H1 (cell line): ENCODE measurements around the gene GSK3B. TPM values are rescaled to one million over a fixed set of nuclear protein-coding genes. Genes with fewer than 3 reads are reported as not detected.

ENCODE experiments used
- CTCF ChIA-PET: fragments of 300-600 bp; sonication (Branson Sonifier 250); formaldehyde crosslinking; loops from one replicate; lab custom pipeline; 2021; ENCODE audit not compliant: partially characterized antibody; lab: Charles Lee
- POLR2A ChIA-PET: fragments of 300-600 bp; sonication (Branson Sonifier 250); formaldehyde crosslinking; loops from one replicate; lab custom pipeline; 2021; ENCODE audit warnings: inconsistent platforms; ENCODE audit not compliant: partially characterized antibody; lab: Charles Lee
- DNase-seq, 2 experiments: peaks; one replicate each; pipeline versions ENCODE4 v3.0.0 to v3.0.0-alpha.2; 2010 to 2022; ENCODE audit warnings: low spot score in 2 of 2, low read depth in 1 of 2, mixed read lengths in 1 of 2
- FAIRE-seq: peaks from 2 replicates; lab custom pipeline; 2011; peaks lifted over from hg19 to GRCh38; lab: Jason Lieb, UNC
- H2AFZ ChIP-seq: 2 replicates; pipeline ENCODE4 v1.8.1; 2012; ENCODE audit warnings: low read length, inconsistent platforms
- H2AK5ac ChIP-seq: 2 replicates; pipeline ENCODE4 v1.6.1; 2013; ENCODE audit warnings: low read depth, low read length
- H2BK120ac ChIP-seq: replicated peaks from 2 replicates; pipeline ENCODE3; 2013; ENCODE audit warnings: low read depth, low read length, inconsistent platforms
- H2BK12ac ChIP-seq: 2 replicates; pipeline ENCODE4 v1.6.1; 2013; ENCODE audit warnings: low read depth, low read length
- H2BK15ac ChIP-seq: 2 replicates; pipeline ENCODE4 v1.6.1; 2013; ENCODE audit warnings: low read length
- H2BK20ac ChIP-seq: 2 replicates; pipeline ENCODE4 v1.6.1; 2013; ENCODE audit warnings: low read length
- H2BK5ac ChIP-seq: 2 replicates; pipeline ENCODE4 v1.6.1; 2013; ENCODE audit warnings: low read depth, low read length
- H3K14ac ChIP-seq: 2 replicates; pipeline ENCODE4 v1.6.1; 2013; ENCODE audit warnings: inconsistent platforms; ENCODE audit not compliant: insufficient read length
- H3K18ac ChIP-seq: 2 replicates; pipeline ENCODE4 v1.6.1; 2013; ENCODE audit warnings: low read length; ENCODE audit errors: extremely low read depth
- H3K23ac ChIP-seq: 2 replicates; pipeline ENCODE4 v1.6.1; 2013; ENCODE audit warnings: inconsistent platforms; ENCODE audit not compliant: insufficient read length
- H3K23me2 ChIP-seq: 2 replicates; pipeline ENCODE4 v1.6.1; 2013; ENCODE audit warnings: low read depth, low read length
- H3K27ac ChIP-seq: 2 replicates; pipeline ENCODE4 v1.6.1; 2011; ENCODE audit warnings: low read depth, low read length, inconsistent platforms
- H3K27me3 ChIP-seq, 4 experiments: replicated peaks in 1 of 4; 1 replicate in 1 of 4; 2 replicates in 3 of 4; pipeline versions ENCODE4 v1.6.1 to v1.8.1; 2011 to 2013; ENCODE audit warnings: low read length in 3 of 4, mild to moderate bottlenecking in 3 of 4, inconsistent platforms in 2 of 4, mixed read lengths in 2 of 4, moderate library complexity in 1 of 4; ENCODE audit not compliant: control insufficient read depth in 3 of 4, insufficient read depth in 3 of 4; ENCODE audit errors: extremely low read depth in 1 of 4
- H3K36me3 ChIP-seq, 4 experiments: 2 replicates each; pipeline versions ENCODE4 v1.6.1 to v1.8.1; 2011 to 2013; ENCODE audit warnings: mild to moderate bottlenecking in 4 of 4, low read length in 3 of 4, moderate library complexity in 2 of 4, control low read depth in 1 of 4, inconsistent platforms in 1 of 4; ENCODE audit not compliant: insufficient read depth in 4 of 4, control insufficient read depth in 2 of 4
- H3K4ac ChIP-seq: replicated peaks from 2 replicates; pipeline ENCODE3; 2013; ENCODE audit warnings: low read length, low read depth, mixed read lengths, inconsistent platforms; ENCODE audit not compliant: insufficient read length
- H3K4me1 ChIP-seq, 4 experiments: replicated peaks in 1 of 4; 1 replicate in 1 of 4; 2 replicates in 3 of 4; pipeline versions ENCODE4 v1.6.1 to v1.8.1; 2011 to 2013; ENCODE audit warnings: low read length in 3 of 4, inconsistent platforms in 2 of 4, mixed read lengths in 1 of 4; ENCODE audit not compliant: insufficient read depth in 4 of 4, control insufficient read depth in 3 of 4
- H3K4me2 ChIP-seq, 2 experiments: 2 replicates each; pipeline versions ENCODE4 v1.6.1 to v1.8.1; 2011 to 2013; ENCODE audit warnings: low read depth in 2 of 2, low read length in 2 of 2, control low read depth in 1 of 2, inconsistent platforms in 1 of 2, mild to moderate bottlenecking in 1 of 2; ENCODE audit not compliant: insufficient read depth in 1 of 2
- H3K4me3 ChIP-seq, 4 experiments: fragments of 200-600, 300-600 bp in 1 of 4; sonication (generic), shearing (Covaris generic), sonication (Bioruptor Twin) in 1 of 4; 2 replicates each; pipeline versions ENCODE4 v1.5.1 to v1.8.1; 2011 to 2016; ENCODE audit warnings: low read length in 4 of 4, low read depth in 3 of 4, control low read depth in 2 of 4, inconsistent platforms in 2 of 4, mild to moderate bottlenecking in 2 of 4, mixed read lengths in 1 of 4, moderate library complexity in 1 of 4; ENCODE audit not compliant: insufficient read depth in 2 of 4; ENCODE audit errors: extremely low read depth in 1 of 4
- H3K56ac ChIP-seq: replicated peaks from 2 replicates; pipeline ENCODE3; 2013; ENCODE audit warnings: low read depth, mild to moderate bottlenecking, mixed read lengths, low read length, inconsistent platforms; ENCODE audit not compliant: insufficient read length
- H3K79me1 ChIP-seq: 2 replicates; pipeline ENCODE4 v1.6.1; 2013; ENCODE audit warnings: low read depth, low read length, control low read depth
- H3K79me2 ChIP-seq, 2 experiments: 2 replicates each; pipeline versions ENCODE4 v1.6.1 to v1.8.1; 2012 to 2013; ENCODE audit warnings: low read length in 2 of 2, mild to moderate bottlenecking in 2 of 2, inconsistent platforms in 1 of 2; ENCODE audit not compliant: insufficient read depth in 2 of 2, control insufficient read depth in 1 of 2
- H3K9ac ChIP-seq, 4 experiments: replicated peaks in 1 of 4; 1 replicate in 1 of 4; 2 replicates in 3 of 4; pipeline versions ENCODE4 v1.6.1 to v1.8.1; 2011 to 2013; ENCODE audit warnings: low read depth in 3 of 4, low read length in 3 of 4, control low read depth in 2 of 4, mild to moderate bottlenecking in 2 of 4, moderate library complexity in 2 of 4, inconsistent platforms in 1 of 4; ENCODE audit errors: extremely low read depth in 1 of 4
- H3K9me3 ChIP-seq, 2 experiments: 2 replicates each; pipeline versions ENCODE4 v1.6.1 to v1.8.1; 2012 to 2013; ENCODE audit warnings: mild to moderate bottlenecking in 2 of 2, moderate library complexity in 2 of 2, control low read depth in 1 of 2, inconsistent platforms in 1 of 2, low read depth in 1 of 2, low read length in 1 of 2, mixed read lengths in 1 of 2; ENCODE audit not compliant: insufficient read depth in 2 of 2
- H4K20me1 ChIP-seq, 2 experiments: replicated peaks in 1 of 2; 2 replicates each; pipeline versions ENCODE3 to v1.8.1; 2011 to 2013; ENCODE audit warnings: inconsistent platforms in 2 of 2, low read length in 2 of 2, mild to moderate bottlenecking in 1 of 2; ENCODE audit not compliant: insufficient read depth in 2 of 2, control insufficient read depth in 1 of 2
- H4K5ac ChIP-seq: 2 replicates; pipeline ENCODE4 v1.6.1; 2013; ENCODE audit warnings: low read length, low read depth, mixed read lengths, inconsistent platforms; ENCODE audit not compliant: insufficient read length
- H4K8ac ChIP-seq: 2 replicates; pipeline ENCODE4 v1.8.0; 2013; ENCODE audit warnings: mild to moderate bottlenecking, moderate library complexity, low read length, inconsistent platforms; ENCODE audit not compliant: insufficient read depth; ENCODE audit errors: extremely low read depth
- H4K91ac ChIP-seq: replicated peaks from 2 replicates; pipeline ENCODE3; 2013; ENCODE audit warnings: low read length, mixed read lengths, inconsistent platforms; ENCODE audit not compliant: insufficient read length
- ASH2L ChIP-seq: fragments of 200-600, 300-600 bp; sonication (generic); IDR thresholded peaks from one replicate; pipeline ENCODE4 v1.7.1; 2017; ENCODE audit warnings: low read length
- BCL11A ChIP-seq, 2 experiments: IDR thresholded peaks; one replicate each; pipeline ENCODE4 v1.6.1; 2011; ENCODE audit warnings: low read depth in 2 of 2, low read length in 2 of 2, mild to moderate bottlenecking in 2 of 2
- CREB1 ChIP-seq: IDR thresholded peaks from 2 replicates; pipeline ENCODE4 v1.6.1; 2012; ENCODE audit warnings: inconsistent platforms
- CTBP2 ChIP-seq: IDR thresholded peaks from 2 replicates; pipeline ENCODE4 v1.7.0; 2011; ENCODE audit warnings: borderline replicate concordance, mild to moderate bottlenecking, moderate library complexity, mixed read lengths, low read length; ENCODE audit not compliant: insufficient read depth, insufficient read length
- EZH2 ChIP-seq: fragments of 200-600 bp; sonication (generic); IDR thresholded peaks from 2 replicates; pipeline ENCODE4 v1.7.1; 2012; ENCODE audit warnings: low read depth, mild to moderate bottlenecking, moderate library complexity, low read length, inconsistent platforms; ENCODE audit not compliant: severe bottlenecking
- GTF2F1 ChIP-seq: IDR thresholded peaks from 2 replicates; pipeline ENCODE4 v1.6.1; 2012; ENCODE audit warnings: low read depth, low read length, improper control_type of control experiment, borderline replicate concordance
- HDAC6 ChIP-seq: IDR thresholded peaks from one replicate; pipeline ENCODE4 v1.7.1; 2012; ENCODE audit warnings: low read depth, mild to moderate bottlenecking, inconsistent platforms, low read length, moderate library complexity
- JUND ChIP-seq: IDR thresholded peaks from 2 replicates; pipeline ENCODE4 v1.6.1; 2011; ENCODE audit warnings: mild to moderate bottlenecking, improper control_type of control experiment, low read length
- RAD21 ChIP-seq, 2 experiments: IDR thresholded peaks in 1 of 2; conservative IDR thresholded peaks in 1 of 2; 2 replicates each; pipeline ENCODE4 v1.6.1; 2011; ENCODE audit warnings: low read depth in 2 of 2, low read length in 2 of 2, improper control_type of control experiment in 1 of 2, inconsistent platforms in 1 of 2, mild to moderate bottlenecking in 1 of 2, moderate library complexity in 1 of 2
- SIRT6 ChIP-seq: IDR thresholded peaks from one replicate; pipeline ENCODE4 v1.7.1; 2012; ENCODE audit warnings: low read length, inconsistent platforms
- SP1 ChIP-seq: IDR thresholded peaks from 2 replicates; pipeline ENCODE4 v1.6.1; 2011; ENCODE audit warnings: low read depth, low read length
- TBP ChIP-seq: IDR thresholded peaks from 2 replicates; pipeline ENCODE4 v1.6.1; 2011; ENCODE audit warnings: low read depth, low read length, improper control_type of control experiment
- WGBS, 2 experiments: shearing (Covaris generic) in 1 of 2; methylation state at CpG; one replicate each; pipeline versions ENCODE4 v1.1.6 to v1.1.7; 2013 to 2015; ENCODE audit warnings: low lambda C conversion rate in 2 of 2, mixed read lengths in 2 of 2, inconsistent platforms in 1 of 2, low coverage in 1 of 2, missing lambda C conversion rate in 1 of 2; ENCODE audit not compliant: insufficient replicate concordance in 2 of 2, insufficient coverage in 1 of 2, insufficient read length in 1 of 2; ENCODE audit errors: extremely low coverage in 1 of 2, missing lambda C conversion rate in 1 of 2; 5-methylcytosine and 5-hydroxymethylcytosine counted together
- polyA plus RNA-seq, 7 experiments: library from polyadenylated mRNA; depleted of rRNA in 3 of 7; stranded (reverse) in 5 of 7; unstranded in 2 of 7; fragments of >200 nt in 5 of 7; fragments of 200-250 nt in 2 of 7; gene quantifications; 1 replicate in 5 of 7; 2 replicates in 1 of 7; 4 replicates in 1 of 7; pipeline versions ENCODE4 v1.2.1 to v1.2.3, GENCODE V29; 2011 to 2013; ENCODE audit warnings: missing spikeins in 2 of 7, mixed read lengths in 2 of 7
- total RNA-seq: library from RNA; stranded (reverse); fragmentation: NEBNext Ultra II Directional; extraction: Animal tissue kit (Norgen Biotek cat#: 25700); gene quantifications from 2 replicates; pipeline ENCODE4 v1.2.1, GENCODE V29; 2021

The GSK3B gene
- total and polyA plus RNA-seq, 2 of the 8 experiments (the other 6 are each of a cell fraction or from before 2014, with no cell fraction given): 24.2 to 50.7 TPM

DNA sequence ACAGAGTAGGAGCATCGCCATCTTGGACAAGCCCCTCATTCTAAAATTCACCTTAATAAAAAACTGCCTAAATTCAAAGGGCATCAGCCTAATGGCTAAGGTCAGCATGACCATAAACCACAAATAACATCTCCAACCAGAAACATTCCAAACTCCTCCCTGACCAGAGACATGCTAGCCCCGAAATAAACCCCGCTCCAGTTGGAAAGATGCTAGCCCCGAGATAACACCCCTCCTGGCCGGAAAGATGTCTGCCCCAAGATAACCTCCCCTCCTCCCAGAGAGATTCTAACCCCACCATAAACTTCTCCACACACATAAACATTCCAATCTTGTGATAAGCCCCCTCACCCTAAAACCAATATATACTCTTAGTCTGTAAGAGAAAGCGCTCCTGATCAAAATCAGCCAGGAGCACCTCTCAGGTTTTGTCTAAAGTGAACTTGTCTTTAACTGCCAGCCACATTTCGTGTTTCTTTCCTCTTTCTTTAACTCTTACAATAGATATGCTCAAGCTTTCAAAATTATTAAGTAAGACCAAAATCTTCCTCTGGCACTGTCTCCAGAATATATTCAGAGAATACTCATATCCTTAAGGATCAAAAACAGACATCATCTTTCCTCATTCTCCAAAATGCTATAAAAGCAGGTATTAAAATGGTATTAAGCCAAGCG lies 104.1 kb downstream of the GSK3B start:
- CTCF ChIA-PET: interaction anchor here (0.8 kb wide), 1 partner anchor 98 kb away, joined by 3 read pairs; no protein-coding TSS in a partner anchor
- no peak overlapping the region for H2BK5ac ChIP-seq
- H3K18ac ChIP-seq: no peak overlapping the region
- H4K91ac ChIP-seq: no peak overlapping the region
- no peak overlapping the region for H4K8ac ChIP-seq
- H2BK120ac ChIP-seq: no peak overlapping the region
- H3K56ac ChIP-seq: no peak overlapping the region
- no peak for DNase-seq
- H3K36me3 ChIP-seq: peaks cover 0 to 2% (median 0%) of the 10 kb centered on the region in 4 experiments; a peak in 1 of 8 replicates
- no peak for FAIRE-seq
- no peaks in the 10 kb centered on the region for H4K20me1 ChIP-seq
- no peak overlapping the region for H3K27ac ChIP-seq
- no peaks in the 10 kb centered on the region for H3K79me1 ChIP-seq
- no peaks in the 10 kb centered on the region for H3K23me2 ChIP-seq
- H3K4ac ChIP-seq: no peak overlapping the region
- WGBS, 2 experiments: 89% methylated on average over 8 of the region's 8 CpGs; no CpG with 5 or more reads in 1 of the 2 experiments
- no peak overlapping the region for H3K9ac ChIP-seq
- H3K79me2 ChIP-seq: peaks cover 0 to 83% of the 10 kb centered on the region in 2 experiments; a peak in 3 of 4 replicates
- no peaks in the 10 kb centered on the region for H3K4me1 ChIP-seq
- H2AFZ ChIP-seq: no peak overlapping the region
- H2BK15ac ChIP-seq: no peak overlapping the region
- no peak for TF ChIP-seq RAD21 (IDR thresholded peaks at IDR 0.05 in 1 of 2, conservative IDR thresholded peaks at IDR 0.05 in 1 of 2; ENCODE audit: low read depth in 2 of 2, low read length in 2 of 2)
- TF ChIP-seq GTF2F1: no peak
- no peak for TF ChIP-seq CTBP2
- no peak for TF ChIP-seq HDAC6
- no peak for TF ChIP-seq EZH2
- TF ChIP-seq TBP: no peak
- no peak for TF ChIP-seq ASH2L
- no peak for TF ChIP-seq SIRT6
- no peak for TF ChIP-seq CREB1
- no peak for TF ChIP-seq JUND
- no peak for TF ChIP-seq BCL11A (IDR thresholded peaks at IDR 0.05; ENCODE audit: low read depth in 2 of 2, low read length in 2 of 2)
- no peak for TF ChIP-seq SP1
- POLR2A ChIA-PET: interaction anchor here (1.2 kb wide), 1 partner anchor 123 kb away, joined by 3 read pairs; no protein-coding TSS in a partner anchor
- no peak overlapping the region for H2BK12ac ChIP-seq
- no peak overlapping the region for H2AK5ac ChIP-seq
- no peak overlapping the region for H4K5ac ChIP-seq
- H3K27me3 ChIP-seq: peaks cover 0 to 1% (median 0%) of the 10 kb centered on the region in 4 experiments; a peak in 1 of 7 replicates
- H3K4me2 ChIP-seq: no peak overlapping the region
- H3K9me3 ChIP-seq: peaks cover 0 to 10% of the 10 kb centered on the region in 2 experiments; a peak in 1 of 4 replicates
- no peak overlapping the region for H3K4me3 ChIP-seq
- H2BK20ac ChIP-seq: no peak overlapping the region
- H3K23ac ChIP-seq: no peak overlapping the region
- H3K14ac ChIP-seq: no peak overlapping the region
